Psoas muscle (tissue), 8 donors: ENCODE results near the gene PCDH15. TPM values are rescaled to one million over a fixed set of nuclear protein-coding genes. Genes with fewer than 3 reads are reported as not detected.

Source experiments
- ATAC-seq, 4 donors: fragments of 200-7000 bp; cut with Tn5 transposase; one replicate each; pipeline ENCODE4 v1.9.1; 2020; ENCODE audit warnings: moderate library complexity in 3 of 4, mild to moderate bottlenecking in 2 of 4
- DNase-seq, 2 donors: peaks; one replicate each; pipeline ENCODE4 v3.0.0-alpha.2; 2020
- H3K27ac ChIP-seq: fragments of 200-600 bp; one replicate; pipeline ENCODE4 v1.8.0; 2022
- H3K27me3 ChIP-seq, 3 donors: fragments of 200-600 bp in 1 of 3; one replicate each; pipeline versions ENCODE4 v1.6.1 to v1.8.0; 2013 to 2022; ENCODE audit warnings: low read length in 2 of 3, mild to moderate bottlenecking in 2 of 3, moderate library complexity in 1 of 3; ENCODE audit not compliant: insufficient read depth in 3 of 3
- H3K36me3 ChIP-seq, 2 donors: fragments of 200-600 bp in 1 of 2; one replicate each; pipeline versions ENCODE4 v1.6.1 to v1.8.0; 2013 to 2022; ENCODE audit warnings: low read depth in 1 of 2, mild to moderate bottlenecking in 1 of 2, moderate library complexity in 1 of 2; ENCODE audit not compliant: insufficient read depth in 1 of 2
- H3K4me1 ChIP-seq: fragments of 200-600 bp; one replicate; pipeline ENCODE4 v1.8.0; 2022
- H3K4me3 ChIP-seq: fragments of 200-600 bp; one replicate; pipeline ENCODE4 v1.8.0; 2022; ENCODE audit warnings: mild to moderate bottlenecking
- H3K9me3 ChIP-seq: fragments of 200-600 bp; one replicate; pipeline ENCODE4 v1.8.0; 2022
- CTCF ChIP-seq: fragments of 200-600 bp; IDR thresholded peaks from one replicate; pipeline ENCODE4 v1.8.0; 2022; ENCODE audit warnings: antibody characterized with exemption
- WGBS, 3 donors: extraction: QIAGEN DNeasy Blood & Tissue Kit; methylation state at CpG; one replicate each; pipeline versions ENCODE4 v1.1.6 to v1.1.7; 2013; 5-methylcytosine and 5-hydroxymethylcytosine counted together
- intact Hi-C, 2 donors: fragments of 100-400 bp; cut with DNase I; formaldehyde crosslinking; loops; one replicate each; pipeline versions ENCODE4 v1.11.0 to v1.14.2; 2022
- polyA plus RNA-seq, 3 donors: library from polyadenylated mRNA; stranded (reverse); fragments of 200-250 nt; gene quantifications; one replicate each; pipeline ENCODE4 v1.2.3, GENCODE V29; 2013
- total RNA-seq, 4 donors: library from RNA; stranded (reverse); fragmentation: NEBNext Ultra II Directional in 2 of 4; extraction: Animal tissue kit (Norgen Biotek cat#: 25700) in 2 of 4; gene quantifications; one replicate each; pipeline versions ENCODE4 v1.2.1 to v1.2.4, GENCODE V29; 2021 to 2023
- donor health status: healthy with polysubstance abuse.
- donor health status: DM: no; HTN: no; CAD: no; lungs with moderate emphysema.
- donor health status: Bipolar disorder and iron deficiency.
- donor health status: healthy.
- donor health status: DM: yes; HTN: yes; CAD: no.
- donor health status: DM: no; HTN: no; CAD: no.
- donor health status: DM: no; HTN: no; CAD: no.
- donor health status: DM: yes; HTN: yes; CAD: no.

The PCDH15 gene
- total and polyA plus RNA-seq, 7 donors, result not detected

- Histone ChIP-seq H3K36me3 (no peaks in the 10 kb centered on the region), H3K9me3 (no peaks in the 10 kb centered on the region), H3K27ac (no peak overlapping the region), H3K27me3 (no peaks in the 10 kb centered on the region), H3K4me1 (no peaks in the 10 kb centered on the region), H3K4me3 (no peak overlapping the region)
- intact Hi-C loops, result no loop called here
- TF ChIP-seq CTCF, result no peak
- no peak for ATAC-seq
- no peak for DNase-seq
- 61 to 70% (median 70%) methylated on average over 3 of the region's 3 CpGs for WGBS, 3 donors
These were observed 297.2 kb downstream of the PCDH15 start for GRCh38 chr10:54503863-54504262.

DNA sequence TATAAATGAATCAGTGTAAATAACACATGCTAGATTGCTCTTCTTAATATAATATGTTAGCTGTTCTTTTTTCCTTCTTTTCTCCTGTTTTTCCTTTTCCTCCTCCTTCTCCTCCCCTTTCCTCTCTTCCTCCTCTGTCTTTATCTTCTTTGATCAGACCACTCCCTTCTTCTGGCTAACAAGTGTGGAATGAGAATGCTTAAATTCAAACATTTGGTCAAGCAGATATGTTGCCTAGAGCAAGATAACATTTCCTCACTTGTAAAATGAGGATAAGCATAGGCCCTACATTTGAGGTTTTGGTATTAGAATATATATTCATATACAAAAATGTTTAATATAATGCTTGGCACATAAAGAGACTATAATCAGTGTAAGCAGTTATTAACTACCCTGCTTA is 299.1 kb downstream of the PCDH15 start:
- Histone ChIP-seq H3K4me3 (no peak overlapping the region), H3K27ac (no peak overlapping the region), H3K4me1 (no peaks in the 10 kb centered on the region), H3K9me3 (no peaks in the 10 kb centered on the region), H3K36me3 (no peaks in the 10 kb centered on the region), H3K27me3 (no peaks in the 10 kb centered on the region)
- no peak for TF ChIP-seq CTCF
- intact Hi-C loops, result no loop called here
- ATAC-seq (no peak), DNase-seq (no peak)

GRCh38 chr10:54496852-54497251 is 304.2 kb downstream of the PCDH15 start:
- ATAC-seq (no peak), DNase-seq (no peak)
- H3K4me1 ChIP-seq, result no peaks in the 10 kb centered on the region
- no peaks in the 10 kb centered on the region for H3K27me3 ChIP-seq
- H3K9me3 ChIP-seq, result no peaks in the 10 kb centered on the region
- WGBS, 3 donors, result 36 to 49% (median 44%) methylated on average over 3 of the region's 3 CpGs
- no peak for TF ChIP-seq CTCF
- no peaks in the 10 kb centered on the region for H3K36me3 ChIP-seq
- intact Hi-C loops, result no loop called here
- no peak overlapping the region for H3K4me3 ChIP-seq
- H3K27ac ChIP-seq, result no peak overlapping the region

DNA sequence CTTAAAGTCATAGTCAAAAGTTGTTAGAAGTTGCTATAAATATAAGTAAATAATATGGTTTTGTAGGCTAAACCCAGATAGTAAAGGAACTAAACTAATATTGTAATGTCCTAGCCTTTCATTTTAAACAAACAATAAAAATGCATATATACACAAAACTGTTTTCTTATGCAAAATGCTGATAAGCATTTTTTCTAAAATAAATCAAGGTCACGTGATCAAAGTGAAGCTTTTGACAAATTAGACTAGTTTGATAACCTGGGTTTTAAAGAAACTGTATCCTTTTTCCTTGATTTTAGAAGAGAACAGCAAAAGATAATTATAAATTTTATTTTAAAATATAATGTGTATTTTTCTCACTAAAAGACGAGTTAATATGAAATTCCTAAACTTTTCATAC is 313.3 kb downstream of the PCDH15 start:
- ATAC-seq, result no peak
- intact Hi-C loops, result no loop called here
- Histone ChIP-seq H3K4me3 (no peak overlapping the region), H3K36me3 (no peaks in the 10 kb centered on the region), H3K27ac (no peak overlapping the region), H3K4me1 (no peaks in the 10 kb centered on the region), H3K9me3 (no peaks in the 10 kb centered on the region), H3K27me3 (no peaks in the 10 kb centered on the region)
- no peak for TF ChIP-seq CTCF
- 75 to 87% (median 87%) methylated on average over 2 of the region's 2 CpGs for WGBS, 3 donors
- no peak for DNase-seq

DNA sequence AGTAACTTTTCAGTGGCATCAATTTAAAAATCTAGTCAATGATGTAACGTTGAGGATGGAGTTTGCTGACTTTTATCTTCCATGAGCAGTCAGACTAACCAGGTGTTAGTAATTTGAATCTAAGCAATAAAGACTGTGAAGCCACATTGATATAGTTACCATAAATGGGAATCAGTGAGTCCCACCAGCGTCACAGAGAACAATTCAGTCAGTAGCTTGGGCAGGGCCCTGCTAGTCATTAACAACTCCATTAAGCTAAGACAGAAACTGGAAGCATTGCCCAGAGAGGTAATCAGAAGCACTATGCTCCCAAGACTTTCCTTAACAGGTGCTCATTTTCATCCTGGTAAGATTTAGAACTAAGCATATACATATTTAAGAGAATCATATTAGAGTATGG is 315.1 kb downstream of the PCDH15 start:
- TF ChIP-seq CTCF, result no peak
- 52 to 59% (median 55%) methylated on average over 2 of the region's 2 CpGs for WGBS, 3 donors
- Histone ChIP-seq H3K27me3 (no peaks in the 10 kb centered on the region), H3K4me3 (no peak overlapping the region), H3K9me3 (no peaks in the 10 kb centered on the region), H3K36me3 (no peaks in the 10 kb centered on the region), H3K4me1 (no peaks in the 10 kb centered on the region), H3K27ac (no peak overlapping the region)
- DNase-seq (no peak), ATAC-seq (no peak)
- intact Hi-C loops, result no loop called here
